Esophagus muscularis mucosa (tissue), 4 donors: Measurements from ENCODE around the gene MT1A. TPM values are rescaled to one million over a fixed set of nuclear protein-coding genes. Genes with fewer than 3 reads are reported as not detected.
"Not testable (repeated sequence)": the region's sequence is repeated elsewhere in the genome, so short reads cannot be mapped to it uniquely, and the experiment has no call there.

ENCODE experiments used
- DNase-seq: peaks from one replicate; pipeline ENCODE4 v3.0.0-alpha.2; 2017; ENCODE audit errors: extremely low spot score
- H3K27ac ChIP-seq, 4 donors: fragments of 200-600 bp; sonication (generic); replicated peaks in 1 of 4; 1 replicate in 3 of 4; 2 replicates in 1 of 4; pipeline ENCODE4 v1.5.1; 2016 to 2019; ENCODE audit warnings: mild to moderate bottlenecking in 1 of 4
- H3K27me3 ChIP-seq, 4 donors: fragments of 200-600 bp; sonication (generic); one replicate each; pipeline versions ENCODE4 v1.5.1 to v1.6.0; 2016 to 2019
- H3K36me3 ChIP-seq, 4 donors: fragments of 200-600 bp; sonication (generic); one replicate each; pipeline ENCODE4 v1.5.1; 2016 to 2019
- H3K4me1 ChIP-seq, 4 donors: fragments of 200-600 bp; sonication (generic); one replicate each; pipeline ENCODE4 v1.5.1; 2016 to 2019
- H3K4me3 ChIP-seq, 4 donors: fragments of 200-600 bp; sonication (generic); 1 replicate in 2 of 4; 2 replicates in 2 of 4; pipeline ENCODE4 v1.5.1; 2016 to 2019; ENCODE audit warnings: mild to moderate bottlenecking in 4 of 4, moderate library complexity in 1 of 4
- H3K9me3 ChIP-seq, 4 donors: fragments of 200-600 bp; sonication (generic); 1 replicate in 3 of 4; 2 replicates in 1 of 4; pipeline ENCODE4 v1.5.1; 2016 to 2019
- EP300 ChIP-seq: sonication (generic); formaldehyde crosslinking; IDR thresholded peaks from one replicate; pipeline ENCODE4 v1.6.1; 2017; ENCODE audit warnings: antibody characterized with exemption
- POLR2A ChIP-seq: fragments of 450-650 bp; IDR thresholded peaks from one replicate; pipeline ENCODE4 v1.6.1; 2017; ENCODE audit warnings: antibody characterized with exemption, moderate library complexity, mild to moderate bottlenecking, low read depth
- POLR2AphosphoS5 ChIP-seq, 2 donors: sonication (generic); formaldehyde crosslinking; IDR thresholded peaks; one replicate each; pipeline ENCODE4 v1.6.1; 2017; ENCODE audit warnings: antibody characterized with exemption in 2 of 2
- WGBS: methylation state at CpG from one replicate; pipeline ENCODE4 v1.1.5; 2018; 5-methylcytosine and 5-hydroxymethylcytosine counted together
- intact Hi-C: fragments of 100-400 bp; cut with DNase I; formaldehyde crosslinking; loops from one replicate; pipeline ENCODE4 v1.15.1; 2023
- total RNA-seq, 4 donors: library from RNA; depleted of rRNA; stranded (reverse); fragments of >200 nt; gene quantifications; one replicate each; pipeline versions ENCODE4 v1.1.0 to v1.2.1, GENCODE V29; 2016
- TF ChIP-seq, protein P1 (sequence below), 3 experiments: fragments of 200-600 bp in 2 of 3; fragments of 450-650 bp in 1 of 3; sonication (generic) in 2 of 3; IDR thresholded peaks; one replicate each; pipeline ENCODE4 v1.5.1; 2017 to 2019; ENCODE audit warnings: antibody characterized with exemption in 3 of 3, mild to moderate bottlenecking in 2 of 3, moderate library complexity in 1 of 3

The MT1A gene
- total RNA-seq, 4 donors from 2014 or later: 1.7 to 371 (median 21.3) TPM; not detected in 1

DNA sequence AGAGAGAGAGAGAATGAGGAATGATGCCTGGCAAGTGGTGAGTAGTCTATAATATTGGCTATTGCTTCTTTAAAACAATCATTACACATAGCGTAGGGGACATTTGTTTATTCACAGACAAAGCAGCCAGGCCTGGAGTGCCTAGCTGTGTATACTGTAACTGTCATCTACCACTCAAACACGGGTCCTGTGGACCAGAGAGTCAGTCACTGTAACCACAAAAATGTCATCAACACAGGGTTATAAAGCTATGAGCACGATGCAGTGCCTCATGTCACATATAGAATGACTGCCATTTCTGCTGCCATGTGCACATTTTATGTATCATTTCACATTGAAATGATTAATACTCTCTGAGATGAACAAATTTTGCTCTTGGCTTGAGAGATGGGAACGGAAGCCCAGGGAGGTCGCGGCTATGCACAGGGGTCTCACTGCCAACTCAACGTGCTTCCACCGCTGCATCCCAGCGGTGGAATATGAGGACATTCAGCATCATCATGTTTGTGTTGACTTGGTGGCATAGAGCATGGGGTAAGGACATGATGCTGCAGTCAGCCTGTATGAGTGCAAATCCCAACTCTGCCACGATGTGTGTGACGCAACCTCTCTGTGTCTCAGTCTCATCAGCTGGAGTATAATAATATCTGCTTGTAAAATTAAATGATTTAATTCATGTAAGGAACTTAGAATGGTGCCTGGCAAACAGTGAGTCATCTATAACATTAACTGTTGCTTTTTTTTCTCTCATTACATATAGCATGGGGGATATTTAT, 34.5 kb downstream of the MT1A start:
- TF ChIP-seq POLR2A (no peak), POLR2AphosphoS5 (IDR thresholded peaks at IDR 0.05) (no peak), EP300 (no peak)
- TF ChIP-seq, protein P1, sequence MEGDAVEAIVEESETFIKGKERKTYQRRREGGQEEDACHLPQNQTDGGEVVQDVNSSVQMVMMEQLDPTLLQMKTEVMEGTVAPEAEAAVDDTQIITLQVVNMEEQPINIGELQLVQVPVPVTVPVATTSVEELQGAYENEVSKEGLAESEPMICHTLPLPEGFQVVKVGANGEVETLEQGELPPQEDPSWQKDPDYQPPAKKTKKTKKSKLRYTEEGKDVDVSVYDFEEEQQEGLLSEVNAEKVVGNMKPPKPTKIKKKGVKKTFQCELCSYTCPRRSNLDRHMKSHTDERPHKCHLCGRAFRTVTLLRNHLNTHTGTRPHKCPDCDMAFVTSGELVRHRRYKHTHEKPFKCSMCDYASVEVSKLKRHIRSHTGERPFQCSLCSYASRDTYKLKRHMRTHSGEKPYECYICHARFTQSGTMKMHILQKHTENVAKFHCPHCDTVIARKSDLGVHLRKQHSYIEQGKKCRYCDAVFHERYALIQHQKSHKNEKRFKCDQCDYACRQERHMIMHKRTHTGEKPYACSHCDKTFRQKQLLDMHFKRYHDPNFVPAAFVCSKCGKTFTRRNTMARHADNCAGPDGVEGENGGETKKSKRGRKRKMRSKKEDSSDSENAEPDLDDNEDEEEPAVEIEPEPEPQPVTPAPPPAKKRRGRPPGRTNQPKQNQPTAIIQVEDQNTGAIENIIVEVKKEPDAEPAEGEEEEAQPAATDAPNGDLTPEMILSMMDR (IDR thresholded peaks at IDR 0.05): no peak
- peaks cover 3 to 95% (median 35%) of the 10 kb centered on the region in 4 donors for H3K27me3 ChIP-seq
- WGBS: 85% methylated on average over 11 of the region's 11 CpGs
- H3K4me1 ChIP-seq: peaks cover 14 to 32% (median 24%) of the 10 kb centered on the region in 4 donors
- no peak for DNase-seq
- intact Hi-C loops: loop anchor here (2.0 kb wide), 1 partner anchor 30 kb away; no protein-coding TSS in a partner anchor
- no peak overlapping the region for H3K4me3 ChIP-seq
- no peaks in the 10 kb centered on the region for H3K9me3 ChIP-seq
- H3K36me3 ChIP-seq: no peaks in the 10 kb centered on the region
- no peak overlapping the region for H3K27ac ChIP-seq

DNA sequence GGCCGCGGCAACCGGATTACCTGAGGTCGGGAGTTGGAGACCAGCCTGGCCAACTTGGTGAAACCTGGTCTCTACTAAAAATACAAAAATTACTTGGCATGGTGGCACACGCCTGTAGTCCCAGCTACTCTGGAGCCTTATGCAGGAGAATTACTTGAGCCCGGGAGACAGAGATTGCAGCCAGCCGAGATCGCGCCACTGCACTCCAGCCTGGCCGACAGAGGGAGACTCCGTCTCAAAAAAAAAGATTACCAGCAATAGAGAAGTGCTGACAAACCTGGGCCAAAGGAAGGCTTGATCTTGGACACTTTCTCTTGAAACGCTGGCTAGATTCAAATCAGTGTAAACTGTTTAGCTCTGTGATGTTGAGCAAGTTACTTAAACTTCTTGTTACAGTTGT, 35.5 kb downstream of the MT1A start:
- H3K36me3 ChIP-seq: no peaks in the 10 kb centered on the region
- WGBS: 55% methylated on average over 9 of the region's 12 CpGs
- peaks cover 11 to 25% (median 20%) of the 10 kb centered on the region in 4 donors for H3K4me1 ChIP-seq
- no peak overlapping the region for H3K27ac ChIP-seq
- H3K4me3 ChIP-seq: no peak overlapping the region
- H3K27me3 ChIP-seq: peaks cover 0 to 85% (median 25%) of the 10 kb centered on the region in 4 donors
- intact Hi-C loops: loop anchor here (2.0 kb wide), 1 partner anchor 29 kb away; no protein-coding TSS in a partner anchor
- DNase-seq: no peak
- no peaks in the 10 kb centered on the region for H3K9me3 ChIP-seq
- no peak for TF ChIP-seq POLR2A
- TF ChIP-seq, protein P1 (IDR thresholded peaks at IDR 0.05): peak; percentile 58 to 67 (median 67)

DNA sequence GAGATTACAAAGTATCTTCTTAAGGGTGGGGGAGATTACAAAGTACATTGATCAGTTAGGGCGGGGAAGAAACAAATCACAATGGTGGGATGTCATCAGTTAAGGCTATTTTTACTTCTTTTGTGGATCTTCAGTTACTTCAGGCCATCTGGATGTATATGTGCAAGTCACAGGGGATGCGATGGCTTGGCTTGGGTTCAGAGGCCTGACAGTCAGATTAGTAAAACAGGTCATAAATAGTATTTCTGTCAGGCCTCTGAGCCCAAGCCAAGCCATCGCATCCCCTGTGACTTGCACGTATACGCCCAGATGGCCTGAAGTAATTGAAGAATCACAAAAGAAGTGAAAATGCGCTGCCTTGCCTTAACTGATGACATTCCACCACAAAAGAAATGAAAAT, 36.1 kb downstream of the MT1A start:
- 90% methylated on average over 6 of the region's 6 CpGs for WGBS
- intact Hi-C loops: not testable (repeated sequence)

DNA sequence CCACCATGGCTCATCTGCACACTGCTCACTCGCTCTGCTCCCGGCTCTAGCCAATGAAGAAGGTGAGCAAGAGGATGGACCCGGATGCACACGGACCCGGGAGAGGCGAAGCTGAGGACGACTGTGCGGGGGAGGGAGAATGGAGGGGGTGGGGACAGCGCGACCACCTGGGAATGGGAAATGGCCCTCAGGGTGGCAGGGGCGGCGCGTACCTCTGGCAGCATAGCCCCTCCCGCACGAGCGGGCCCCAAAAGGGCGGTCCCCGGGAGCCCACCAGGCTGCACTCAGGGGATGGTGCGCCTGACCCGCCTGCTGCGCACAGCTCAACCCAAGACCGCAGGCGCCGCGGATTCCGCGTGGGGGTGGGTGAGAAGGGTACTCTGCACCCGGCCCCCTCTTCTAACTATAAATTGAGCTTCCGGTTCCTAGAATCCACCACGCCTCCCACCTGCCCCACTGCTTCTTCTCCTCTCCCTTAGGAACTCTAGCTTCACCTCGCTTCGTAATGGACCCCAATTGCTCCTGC, 37.3 kb downstream of the MT1A start:
- intact Hi-C loops: no loop called here
- WGBS: 12% methylated on average over 7 of the region's 32 CpGs
- no peak for TF ChIP-seq EP300
- no peak for TF ChIP-seq POLR2AphosphoS5 (IDR thresholded peaks at IDR 0.05)
- TF ChIP-seq, protein P1 (IDR thresholded peaks at IDR 0.05): no peak
- no peak for TF ChIP-seq POLR2A

More for the DNA sequence above, 36.1 kb downstream of the MT1A start:
- not testable (repeated sequence) for DNase-seq, H3K27ac ChIP-seq, H3K9me3 ChIP-seq, H3K36me3 ChIP-seq, H3K4me3 ChIP-seq
- Histone ChIP-seq H3K27me3 (peaks cover 0 to 78% (median 19%) of the 10 kb centered on the region in 4 donors), H3K4me1 (peaks cover 8 to 19% (median 15%) of the 10 kb centered on the region in 4 donors)

DNA sequence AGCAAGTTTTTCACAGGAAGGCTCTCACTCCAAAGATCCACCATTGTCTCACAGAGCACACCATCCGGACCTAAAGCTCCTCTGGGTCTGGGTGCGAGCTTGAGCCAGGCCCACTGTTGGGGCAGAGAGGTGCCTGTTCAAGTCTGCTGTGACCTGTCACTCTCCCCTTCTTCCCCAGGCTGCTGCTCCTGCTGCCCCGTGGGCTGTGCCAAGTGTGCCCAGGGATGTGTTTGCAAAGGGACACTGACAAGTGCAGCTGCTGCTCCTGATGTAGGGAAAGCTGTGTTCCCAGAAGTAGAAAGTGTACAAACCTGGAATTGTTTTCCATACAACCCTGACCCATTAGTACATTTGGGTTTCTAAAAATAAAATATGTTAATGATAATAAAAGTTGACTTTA, 39.0 kb downstream of the MT1A start:
- no peak overlapping the region for H3K27ac ChIP-seq
- peaks cover 19 to 25% (median 24%) of the 10 kb centered on the region in 4 donors for H3K4me1 ChIP-seq
- no peaks in the 10 kb centered on the region for H3K36me3 ChIP-seq
- intact Hi-C loops: no loop called here
- TF ChIP-seq POLR2AphosphoS5 (IDR thresholded peaks at IDR 0.05) (no peak), POLR2A (no peak), EP300 (no peak)
- TF ChIP-seq, protein P1 (IDR thresholded peaks at IDR 0.05): no peak
- no peaks in the 10 kb centered on the region for H3K9me3 ChIP-seq
- peaks cover 0 to 49% (median 10%) of the 10 kb centered on the region in 4 donors for H3K27me3 ChIP-seq
- DNase-seq: no peak
- 80% methylated on average over 3 of the region's 3 CpGs for WGBS
- no peak overlapping the region for H3K4me3 ChIP-seq

More for the DNA sequence above, 37.3 kb downstream of the MT1A start:
- Histone ChIP-seq H3K27ac (no peak overlapping the region), H3K4me1 (peaks cover 9 to 14% (median 11%) of the 10 kb centered on the region in 4 donors), H3K4me3 (peak overlapping the region; percentile 3 to 30 (median 19)), H3K36me3 (no peaks in the 10 kb centered on the region), H3K27me3 (peaks cover 0 to 67% (median 10%) of the 10 kb centered on the region in 4 donors), H3K9me3 (no peaks in the 10 kb centered on the region)
- no peak for DNase-seq
